Osteoblast (primary cell): ENCODE data around the gene NR2F6. TPM values are rescaled to one million over a fixed set of nuclear protein-coding genes. Genes with fewer than 3 reads are reported as not detected.

Experiments
- DNase-seq: peaks from one replicate; pipeline ENCODE4 v3.0.0; 2011; ENCODE audit warnings: low spot score, mixed read lengths; ENCODE audit not compliant: insufficient read length; ENCODE audit errors: missing footprints
- H2AFZ ChIP-seq: 2 replicates; pipeline ENCODE4 v1.6.0; 2011; ENCODE audit warnings: mild to moderate bottlenecking, low read length
- H3K27ac ChIP-seq: 2 replicates; pipeline ENCODE4 v1.5.1; 2011; ENCODE audit warnings: mild to moderate bottlenecking, low read depth, low read length, moderate library complexity
- H3K27me3 ChIP-seq: 2 replicates; pipeline ENCODE4 v1.6.0; 2012; ENCODE audit warnings: mild to moderate bottlenecking, control low read depth, inconsistent platforms, low read length, moderate library complexity; ENCODE audit not compliant: insufficient read depth
- H3K36me3 ChIP-seq: 2 replicates; pipeline ENCODE4 v1.5.1; 2011; ENCODE audit warnings: mild to moderate bottlenecking, low read length, control low read depth, moderate library complexity; ENCODE audit not compliant: insufficient read depth
- H3K4me1 ChIP-seq: 2 replicates; pipeline ENCODE4 v1.5.1; 2011; ENCODE audit warnings: mild to moderate bottlenecking, low read length, control low read depth, moderate library complexity; ENCODE audit not compliant: insufficient read depth
- H3K4me2 ChIP-seq: 2 replicates; pipeline ENCODE4 v1.6.0; 2011; ENCODE audit warnings: mild to moderate bottlenecking, low read length; ENCODE audit not compliant: insufficient read depth
- H3K4me3 ChIP-seq: fragments of 200-600 bp; sonication (generic); 3 replicates; pipeline ENCODE4 v1.5.1; 2012; ENCODE audit warnings: mild to moderate bottlenecking, low read length, inconsistent platforms; ENCODE audit not compliant: insufficient read depth
- H3K79me2 ChIP-seq: 2 replicates; pipeline ENCODE4 v1.6.0; 2012; ENCODE audit warnings: mild to moderate bottlenecking, low read length, control low read depth, inconsistent platforms; ENCODE audit not compliant: insufficient read depth
- H3K9me3 ChIP-seq: 2 replicates; pipeline ENCODE4 v1.5.1; 2011; ENCODE audit warnings: low read depth, low read length, control low read depth
- H4K20me1 ChIP-seq: 2 replicates; pipeline ENCODE4 v1.6.0; 2012; ENCODE audit warnings: mild to moderate bottlenecking, low read length, control low read depth; ENCODE audit not compliant: insufficient read depth
- total RNA-seq: library from RNA; depleted of rRNA; stranded (reverse); fragments of >200 nt; gene quantifications from 2 replicates; pipeline ENCODE4 v1.2.3, GENCODE V29; 2012
- TF ChIP-seq, protein P1 (sequence below): IDR thresholded peaks from 2 replicates; pipeline ENCODE4 v1.5.1; 2011; ENCODE audit warnings: mild to moderate bottlenecking, low read depth, low read length, moderate library complexity; ENCODE audit errors: extremely low read depth

Gene NR2F6
- total RNA-seq, 1 donor: 32.2 TPM

GRCh38 chr19:17219286-17219685 lies 26.4 kb downstream of the NR2F6 start:
- peaks cover 16% of the 10 kb centered on the region for H3K4me1 ChIP-seq
- H3K9me3 ChIP-seq: no peaks in the 10 kb centered on the region
- peak; percentile 39 for DNase-seq
- peaks cover 15% of the 10 kb centered on the region for H3K36me3 ChIP-seq
- no peak overlapping the region for H3K4me3 ChIP-seq
- peaks cover 3% of the 10 kb centered on the region for H3K79me2 ChIP-seq
- no peaks in the 10 kb centered on the region for H3K27me3 ChIP-seq
- H4K20me1 ChIP-seq: no peaks in the 10 kb centered on the region
- TF ChIP-seq, protein P1, sequence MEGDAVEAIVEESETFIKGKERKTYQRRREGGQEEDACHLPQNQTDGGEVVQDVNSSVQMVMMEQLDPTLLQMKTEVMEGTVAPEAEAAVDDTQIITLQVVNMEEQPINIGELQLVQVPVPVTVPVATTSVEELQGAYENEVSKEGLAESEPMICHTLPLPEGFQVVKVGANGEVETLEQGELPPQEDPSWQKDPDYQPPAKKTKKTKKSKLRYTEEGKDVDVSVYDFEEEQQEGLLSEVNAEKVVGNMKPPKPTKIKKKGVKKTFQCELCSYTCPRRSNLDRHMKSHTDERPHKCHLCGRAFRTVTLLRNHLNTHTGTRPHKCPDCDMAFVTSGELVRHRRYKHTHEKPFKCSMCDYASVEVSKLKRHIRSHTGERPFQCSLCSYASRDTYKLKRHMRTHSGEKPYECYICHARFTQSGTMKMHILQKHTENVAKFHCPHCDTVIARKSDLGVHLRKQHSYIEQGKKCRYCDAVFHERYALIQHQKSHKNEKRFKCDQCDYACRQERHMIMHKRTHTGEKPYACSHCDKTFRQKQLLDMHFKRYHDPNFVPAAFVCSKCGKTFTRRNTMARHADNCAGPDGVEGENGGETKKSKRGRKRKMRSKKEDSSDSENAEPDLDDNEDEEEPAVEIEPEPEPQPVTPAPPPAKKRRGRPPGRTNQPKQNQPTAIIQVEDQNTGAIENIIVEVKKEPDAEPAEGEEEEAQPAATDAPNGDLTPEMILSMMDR: no peak
- no peak overlapping the region for H3K27ac ChIP-seq
- no peak overlapping the region for H2AFZ ChIP-seq
- H3K4me2 ChIP-seq: no peak overlapping the region

DNA sequence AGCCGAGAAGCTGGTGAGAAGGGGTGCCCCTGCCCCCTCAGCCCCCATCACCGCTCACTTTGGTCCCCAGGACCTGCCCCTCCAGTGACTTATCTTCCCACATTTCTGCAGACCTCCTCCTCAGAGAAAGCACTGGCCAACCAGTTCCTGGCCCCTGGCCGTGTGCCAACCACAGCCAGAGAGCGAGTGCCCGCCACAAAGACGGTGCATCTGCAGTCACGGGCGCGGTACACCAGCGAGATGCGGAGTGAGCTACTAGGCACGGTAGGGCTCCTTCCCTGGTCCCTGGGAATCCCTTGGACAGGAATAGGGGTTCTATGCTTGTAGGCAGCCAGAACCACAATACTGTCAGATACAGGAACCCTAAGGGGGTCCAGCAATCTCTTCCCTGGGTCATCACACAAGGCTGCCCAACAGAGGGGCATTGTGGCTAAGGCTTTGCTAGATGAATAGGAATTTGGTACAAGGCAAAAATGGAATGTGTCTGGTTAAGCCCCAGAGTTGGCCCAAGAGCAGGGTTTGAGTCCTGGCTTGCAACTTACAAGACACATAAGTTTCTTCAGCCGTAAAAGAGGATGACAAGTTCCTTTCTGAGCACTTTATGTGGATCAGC lies 29.6 kb downstream of the NR2F6 start:
- Histone ChIP-seq H3K27ac (peak overlapping the region; percentile 45), H3K79me2 (peaks cover 3% of the 10 kb centered on the region), H4K20me1 (no peaks in the 10 kb centered on the region), H3K9me3 (no peaks in the 10 kb centered on the region), H3K36me3 (peaks cover 35% of the 10 kb centered on the region), H3K4me1 (peaks cover 16% of the 10 kb centered on the region), H2AFZ (no peak overlapping the region), H3K4me3 (peak overlapping the region; percentile 87), H3K4me2 (peak overlapping the region; percentile 93), H3K27me3 (no peaks in the 10 kb centered on the region)
- TF ChIP-seq, protein P1: no peak
- peak; percentile 54 for DNase-seq

DNA sequence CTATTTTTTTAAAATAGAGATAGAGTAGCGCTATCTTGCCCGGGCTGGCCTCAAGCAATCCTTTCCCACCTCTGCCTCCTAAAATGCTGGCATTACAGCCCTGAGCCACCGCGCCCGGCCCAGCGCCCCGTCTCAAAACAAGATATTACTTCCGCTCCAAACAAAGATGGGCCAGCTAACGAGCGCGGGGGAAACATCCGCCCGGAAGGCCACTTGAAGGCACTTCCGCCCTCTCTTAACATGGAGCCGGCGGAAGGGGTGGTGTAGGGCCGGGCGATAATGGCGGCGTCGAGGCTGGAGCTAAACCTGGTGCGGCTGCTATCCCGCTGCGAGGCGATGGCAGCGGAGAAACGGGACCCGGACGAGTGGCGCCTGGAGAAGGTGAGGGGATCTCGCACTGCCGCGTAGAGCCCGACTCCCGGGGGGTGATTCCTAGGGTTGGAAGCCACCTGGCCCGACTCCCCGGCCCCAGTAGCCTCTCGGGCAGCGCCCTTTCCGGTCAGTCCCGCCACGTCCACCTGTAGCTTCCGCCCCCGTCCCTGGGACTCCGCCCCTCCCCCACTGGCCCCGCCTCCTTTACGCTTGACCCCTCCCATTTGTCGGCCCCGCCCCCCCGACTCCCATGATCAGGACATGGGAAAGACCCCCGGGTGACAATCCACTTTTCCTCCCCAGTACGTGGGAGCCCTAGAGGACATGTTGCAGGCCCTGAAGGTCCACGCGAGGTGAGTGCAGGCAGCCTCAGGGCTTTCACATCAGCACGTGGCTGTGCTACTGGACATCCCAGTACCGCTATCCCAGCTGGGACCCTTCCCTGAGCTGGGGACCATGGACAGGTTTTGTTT lies 30.4 kb downstream of the NR2F6 start, which contains the start of gene USE1:
Gene USE1 (plus strand): TSS at position 231 of the 845 bp plus-strand sequence. CDS start 49 bp downstream, at position 280.
- Histone ChIP-seq H3K27me3 (no peaks in the 10 kb centered on the region), H3K27ac (peak within 1 kb of the TSS; percentile 93), H4K20me1 (no peaks in the 10 kb centered on the region), H2AFZ (peak within 1 kb of the TSS; percentile 79), H3K9me3 (no peaks in the 10 kb centered on the region), H3K36me3 (peaks cover 42% of the 10 kb centered on the region), H3K4me3 (peak within 1 kb of the TSS; percentile 87), H3K79me2 (peaks cover 3% of the 10 kb centered on the region), H3K4me1 (peaks cover 14% of the 10 kb centered on the region), H3K4me2 (peak within 1 kb of the TSS; percentile 93)
- TF ChIP-seq, protein P1: no peak
- DNase-seq: peak; percentile 99

- Histone ChIP-seq H3K9me3 (no peaks in the 10 kb centered on the region), H2AFZ (peak overlapping the region; percentile 79), H3K36me3 (peaks cover 46% of the 10 kb centered on the region), H3K27ac (peak overlapping the region; percentile 93), H3K4me3 (peak overlapping the region; percentile 87), H3K4me2 (peak overlapping the region; percentile 93), H3K27me3 (no peaks in the 10 kb centered on the region), H3K79me2 (peaks cover 3% of the 10 kb centered on the region), H4K20me1 (peaks cover 4% of the 10 kb centered on the region), H3K4me1 (peaks cover 11% of the 10 kb centered on the region)
- TF ChIP-seq, protein P1: no peak
- peak; percentile 59 for DNase-seq
Measured at GRCh38 chr19:17214508-17215126, 31.1 kb downstream of the NR2F6 start.
